ENCODE data around the gene GTF2E1. TPM values are rescaled to one million over a fixed set of nuclear protein-coding genes. Genes with fewer than 3 reads are reported as not detected.

The GTF2E1 gene
- total and polyA plus RNA-seq, 10 of the 15 experiments (the other 5 are each of a cell fraction or from before 2014, with no cell fraction given) = 9.2 to 24.9 (median 16.2) TPM

Small RNA genes within 50 kb of the gene (small RNA-seq; reads per million reads assigned to genes)
- gene MTCO1P29 (not detected), gene MTCO2P29 (not detected)

Other genes with a start within 250 kb of the GTF2E1 start
- gene NDUFB4, start 146.4 kb upstream of the GTF2E1 start, total RNA-seq (2014; rRNA removed) = 215 and 229 TPM in 2 replicates
- gene NDUFB4, start 146.4 kb upstream of the GTF2E1 start, total RNA-seq (2014; rRNA removed; fragmentation: Illumina TruSeq; extraction: Trizol) = 412 and 416 TPM in 2 replicates
- gene NDUFB4, start 146.4 kb upstream of the GTF2E1 start, total RNA-seq (2021) = 155 and 159 TPM in 2 replicates
- gene NDUFB4, start 146.4 kb upstream of the GTF2E1 start, polyA plus RNA-seq (2011; rRNA removed) = 222 and 224 TPM in 2 replicates
- gene NDUFB4, start 146.4 kb upstream of the GTF2E1 start, polyA plus RNA-seq (2014; fragmentation: Illumina TruSeq; extraction: Trizol) = 213 and 297 TPM in 2 replicates
- 100 to 1,000 TPM; 732 to 864 TPM for gene NDUFB4, start 146.4 kb upstream of the GTF2E1 start, polyA plus RNA-seq (2014; fragmentation: Nextera tagmentation; extraction: Ambion mirVana)
- gene NDUFB4, start 146.4 kb upstream of the GTF2E1 start, polyA plus RNA-seq (2014; rRNA removed) = 284 and 363 TPM in 2 replicates
- 100 to 1,000 TPM; 410 to 445 TPM for gene NDUFB4, start 146.4 kb upstream of the GTF2E1 start, polyA plus RNA-seq (2016; fragmentation: Nextera tagmentation; extraction: Ambion mirVana)
- gene HGD, start 60.5 kb upstream of the GTF2E1 start, total RNA-seq (2014; rRNA removed) = 0.22 TPM in 1 of 2 replicates, not detected in the other
- gene HGD, start 60.5 kb upstream of the GTF2E1 start, total RNA-seq (2014; rRNA removed; fragmentation: Illumina TruSeq; extraction: Trizol) = not detected in 2 replicates
- gene HGD, start 60.5 kb upstream of the GTF2E1 start, total RNA-seq (2021) = 0.51 and 0.72 TPM in 2 replicates
- 0.18 and 0.27 TPM in 2 replicates for gene HGD, start 60.5 kb upstream of the GTF2E1 start, polyA plus RNA-seq (2011; rRNA removed)
- gene HGD, start 60.5 kb upstream of the GTF2E1 start, polyA plus RNA-seq (2014; fragmentation: Illumina TruSeq; extraction: Trizol) = 0.28 TPM in 1 of 2 replicates, not detected in the other
- gene HGD, start 60.5 kb upstream of the GTF2E1 start, polyA plus RNA-seq (2014; fragmentation: Nextera tagmentation; extraction: Ambion mirVana) = not detected
- gene HGD, start 60.5 kb upstream of the GTF2E1 start, polyA plus RNA-seq (2014; rRNA removed) = 0.25 and 0.81 TPM in 2 replicates
- not detected for gene HGD, start 60.5 kb upstream of the GTF2E1 start, polyA plus RNA-seq (2016; fragmentation: Nextera tagmentation; extraction: Ambion mirVana)
- gene RABL3, start 228 bp upstream of the GTF2E1 start, total RNA-seq (2014; rRNA removed) = 10.5 and 11.1 TPM in 2 replicates
- 21.7 and 21.8 TPM in 2 replicates for gene RABL3, start 228 bp upstream of the GTF2E1 start, total RNA-seq (2014; rRNA removed; fragmentation: Illumina TruSeq; extraction: Trizol)
- 22.2 and 23.3 TPM in 2 replicates for gene RABL3, start 228 bp upstream of the GTF2E1 start, total RNA-seq (2021)
- 12.8 and 19.4 TPM in 2 replicates for gene RABL3, start 228 bp upstream of the GTF2E1 start, polyA plus RNA-seq (2011; rRNA removed)
- gene RABL3, start 228 bp upstream of the GTF2E1 start, polyA plus RNA-seq (2014; fragmentation: Illumina TruSeq; extraction: Trizol) = 37.7 and 50.0 TPM in 2 replicates
- gene RABL3, start 228 bp upstream of the GTF2E1 start, polyA plus RNA-seq (2014; fragmentation: Nextera tagmentation; extraction: Ambion mirVana) = 10 to 100 TPM; 28.1 to 30.3 TPM
- 13.6 and 14.4 TPM in 2 replicates for gene RABL3, start 228 bp upstream of the GTF2E1 start, polyA plus RNA-seq (2014; rRNA removed)
- 10 to 100 TPM; 36.5 to 38.0 TPM for gene RABL3, start 228 bp upstream of the GTF2E1 start, polyA plus RNA-seq (2016; fragmentation: Nextera tagmentation; extraction: Ambion mirVana)
- not detected in 2 replicates for gene STXBP5L, start 165.5 kb downstream of the GTF2E1 start, total RNA-seq (2014; rRNA removed)
- gene STXBP5L, start 165.5 kb downstream of the GTF2E1 start, total RNA-seq (2014; rRNA removed; fragmentation: Illumina TruSeq; extraction: Trizol) = not detected in 2 replicates
- gene STXBP5L, start 165.5 kb downstream of the GTF2E1 start, total RNA-seq (2021) = not detected in 2 replicates
- gene STXBP5L, start 165.5 kb downstream of the GTF2E1 start, polyA plus RNA-seq (2011; rRNA removed) = not detected in 2 replicates
- not detected in 2 replicates for gene STXBP5L, start 165.5 kb downstream of the GTF2E1 start, polyA plus RNA-seq (2014; fragmentation: Illumina TruSeq; extraction: Trizol)
- under 1 TPM; under 0.01 to 0.05 TPM for gene STXBP5L, start 165.5 kb downstream of the GTF2E1 start, polyA plus RNA-seq (2014; fragmentation: Nextera tagmentation; extraction: Ambion mirVana)
- gene STXBP5L, start 165.5 kb downstream of the GTF2E1 start, polyA plus RNA-seq (2014; rRNA removed) = not detected in 2 replicates
- gene STXBP5L, start 165.5 kb downstream of the GTF2E1 start, polyA plus RNA-seq (2016; fragmentation: Nextera tagmentation; extraction: Ambion mirVana) = under 1 TPM; 0.03 to 0.08 TPM